ENCODE measurements around the gene WFIKKN1.

Gene WFIKKN1

DNA sequence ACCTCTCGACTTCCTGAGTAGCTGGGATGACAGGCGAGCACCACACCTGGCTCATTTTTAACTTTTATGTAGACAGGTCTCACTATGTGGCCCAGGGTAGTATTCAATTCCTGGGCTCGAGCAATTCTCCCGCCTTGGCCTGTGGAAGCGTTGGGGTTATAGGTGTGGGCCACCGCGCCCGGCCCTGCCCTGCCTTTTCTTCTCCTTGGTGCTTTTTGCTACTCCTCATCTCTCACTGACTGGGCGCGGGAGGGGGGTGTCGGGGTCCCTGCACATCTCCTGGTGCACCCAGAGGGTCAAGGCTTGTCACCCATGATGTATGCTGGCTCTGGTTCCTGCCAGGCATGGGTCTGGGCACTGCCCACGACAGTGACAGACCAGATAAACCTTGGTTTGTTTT, 13.8 kb downstream of the WFIKKN1 start:
- Histone ChIP-seq H2BK5ac (ENCODE audit: low read depth, low read length, poor library complexity) (no peak overlapping the region), H3K4me3 (ENCODE audit: low read depth, low read length) (no peak overlapping the region)

DNA sequence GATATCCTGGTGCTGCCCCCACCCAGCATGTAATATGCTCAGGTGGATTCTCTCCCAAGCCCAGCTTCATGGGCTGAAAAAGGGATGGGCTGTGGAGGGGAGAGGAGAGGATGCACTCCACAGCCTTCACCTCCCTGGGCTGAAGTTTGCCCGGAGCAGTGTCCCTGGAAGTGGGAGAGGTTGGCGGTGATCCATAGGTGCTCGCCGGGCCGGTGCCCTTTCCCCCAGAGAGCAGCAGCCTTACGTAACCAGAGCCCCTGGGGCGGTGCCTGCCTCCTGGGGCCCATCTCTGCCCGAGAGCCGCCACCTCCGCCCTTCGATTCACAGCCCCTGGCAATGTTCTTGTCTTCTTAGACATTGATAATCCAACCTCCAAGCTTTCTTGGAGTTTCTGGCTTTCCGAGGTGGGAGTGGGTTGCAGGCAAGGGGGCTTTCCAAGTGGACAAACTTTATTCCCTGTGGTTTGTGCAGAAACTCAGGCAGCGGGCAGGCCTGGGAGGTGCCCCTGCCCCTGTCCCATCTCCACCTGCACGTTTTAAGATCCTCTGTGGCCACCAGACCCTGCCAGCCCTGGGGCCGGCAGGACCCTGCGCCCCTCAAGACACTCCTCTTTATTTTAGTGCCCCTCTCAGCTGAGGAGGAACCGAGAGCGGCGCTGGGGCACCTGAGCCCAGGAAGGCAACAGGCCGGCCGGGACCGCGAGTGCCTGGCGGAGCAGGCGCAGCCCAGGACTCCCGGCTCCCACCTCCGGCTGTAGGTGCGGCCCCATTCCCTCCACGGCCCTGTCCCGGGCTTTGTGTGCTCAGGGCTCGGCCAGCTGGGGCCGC, 15.3 kb downstream of the WFIKKN1 start:
- no peak overlapping the region for H2BK12ac ChIP-seq (ENCODE audit: low read length)
- H3K4me1 ChIP-seq (ENCODE audit: control insufficient read depth in 1 of 2, insufficient read depth in 2 of 2, low read length in 2 of 2) = peaks cover 20 to 33% of the 10 kb centered on the region in 2 experiments
- no peak overlapping the region for H3K4me3 ChIP-seq (ENCODE audit: low read depth, low read length)
- no peak overlapping the region for H3K27ac ChIP-seq (ENCODE audit: low read depth, low read length)
- H4K12ac ChIP-seq (ENCODE audit: low read depth, low read length) = no peak overlapping the region
- no peak overlapping the region for H2AK5ac ChIP-seq (ENCODE audit: low read length)
- H4K91ac ChIP-seq (ENCODE audit: low read depth, low read length) = no peak overlapping the region
- no CpG with 5 or more reads among the region's 32 CpGs for WGBS (ENCODE audit: extremely low coverage, insufficient coverage, insufficient read length)
- H2BK5ac ChIP-seq (ENCODE audit: low read depth, low read length, poor library complexity) = no peak overlapping the region
- no peak overlapping the region for H4K8ac ChIP-seq (ENCODE audit: low read depth, low read length)
- peaks cover 21% of the 10 kb centered on the region for H3K79me1 ChIP-seq (ENCODE audit: low read length)
- peak; percentile 86 to 91 for DNase-seq
- H3K14ac ChIP-seq (ENCODE audit: low read length) = no peak overlapping the region
- H3K27me3 ChIP-seq (ENCODE audit: insufficient read depth, low read length) = no peaks in the 10 kb centered on the region
- no peak overlapping the region for H3K18ac ChIP-seq (ENCODE audit: low read length)
- H3K9me3 ChIP-seq (ENCODE audit: insufficient read depth, low read depth, low read length) = peaks cover 1% of the 10 kb centered on the region
- peaks cover 0 to 4% of the 10 kb centered on the region in 2 experiments for H3K36me3 ChIP-seq (ENCODE audit: control insufficient read depth in 1 of 2, insufficient read depth in 2 of 2, low read length in 2 of 2)
- H2BK120ac ChIP-seq (ENCODE audit: insufficient read depth, low read length, poor library complexity) = no peak overlapping the region
- H3K4ac ChIP-seq (ENCODE audit: low read depth, low read length) = no peak overlapping the region
- H3K23ac ChIP-seq (ENCODE audit: low read length) = no peak overlapping the region
- no peak overlapping the region for H2AFZ ChIP-seq (ENCODE audit: insufficient read depth, low read length, poor library complexity)
- no peak overlapping the region for H3K9ac ChIP-seq (ENCODE audit: low read length)
- H3K4me2 ChIP-seq (ENCODE audit: low read length) = no peak overlapping the region
- H3K79me2 ChIP-seq (ENCODE audit: control insufficient read depth, insufficient read depth, low read length, poor library complexity) = peaks cover 12% of the 10 kb centered on the region

More for the DNA sequence above, 13.8 kb downstream of the WFIKKN1 start:
- no peak overlapping the region for H3K9ac ChIP-seq (ENCODE audit: low read length)
- peaks cover 1% of the 10 kb centered on the region for H3K9me3 ChIP-seq (ENCODE audit: insufficient read depth, low read depth, low read length)
- H4K12ac ChIP-seq (ENCODE audit: low read depth, low read length) = no peak overlapping the region
- H3K4me1 ChIP-seq (ENCODE audit: control insufficient read depth in 1 of 2, insufficient read depth in 2 of 2, low read length in 2 of 2) = peaks cover 20 to 33% of the 10 kb centered on the region in 2 experiments
- H3K4ac ChIP-seq (ENCODE audit: low read depth, low read length) = no peak overlapping the region
- no peak overlapping the region for H2BK12ac ChIP-seq (ENCODE audit: low read length)
- no peak overlapping the region for H2AFZ ChIP-seq (ENCODE audit: insufficient read depth, low read length, poor library complexity)
- no peak for DNase-seq
- no peak overlapping the region for H3K14ac ChIP-seq (ENCODE audit: low read length)
- no peak overlapping the region for H2AK5ac ChIP-seq (ENCODE audit: low read length)
- no peak overlapping the region for H3K27ac ChIP-seq (ENCODE audit: low read depth, low read length)
- peaks cover 11% of the 10 kb centered on the region for H3K79me2 ChIP-seq (ENCODE audit: control insufficient read depth, insufficient read depth, low read length, poor library complexity)
- H4K8ac ChIP-seq (ENCODE audit: low read depth, low read length) = no peak overlapping the region
- H3K79me1 ChIP-seq (ENCODE audit: low read length) = peaks cover 19% of the 10 kb centered on the region
- no peaks in the 10 kb centered on the region for H3K27me3 ChIP-seq (ENCODE audit: insufficient read depth, low read length)
- no peak overlapping the region for H3K4me2 ChIP-seq (ENCODE audit: low read length)
- peaks cover 0 to 4% of the 10 kb centered on the region in 2 experiments for H3K36me3 ChIP-seq (ENCODE audit: control insufficient read depth in 1 of 2, insufficient read depth in 2 of 2, low read length in 2 of 2)
- no CpG with 5 or more reads among the region's 12 CpGs for WGBS (ENCODE audit: extremely low coverage, insufficient coverage, insufficient read length)
- no peak overlapping the region for H4K91ac ChIP-seq (ENCODE audit: low read depth, low read length)
- H3K23ac ChIP-seq (ENCODE audit: low read length) = no peak overlapping the region
- H2BK120ac ChIP-seq (ENCODE audit: insufficient read depth, low read length, poor library complexity) = no peak overlapping the region
- no peak overlapping the region for H3K18ac ChIP-seq (ENCODE audit: low read length)

DNA sequence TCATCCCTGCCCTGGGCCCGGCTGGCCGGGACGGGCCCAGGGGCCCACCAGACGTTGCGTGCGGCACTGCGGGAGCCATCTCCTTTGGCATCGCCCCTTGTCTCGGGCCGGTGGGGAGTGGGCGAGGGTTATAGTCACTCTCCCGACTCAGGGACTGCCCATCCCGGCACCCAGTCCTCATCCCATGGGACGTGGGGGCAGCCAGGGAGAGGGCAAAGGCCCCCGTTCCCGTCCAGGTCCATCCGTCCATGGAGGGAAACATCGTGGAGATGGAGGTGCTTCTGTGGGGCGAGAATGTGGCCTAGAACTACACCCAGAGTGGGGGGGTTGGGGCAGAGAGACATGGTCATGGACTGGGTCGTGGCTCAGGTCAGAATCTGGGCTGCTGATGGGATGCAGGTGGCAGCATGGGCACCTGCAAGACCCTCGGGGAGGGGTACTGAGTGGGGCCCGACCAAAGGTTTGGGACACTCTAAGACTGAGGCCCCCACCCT, 15.9 kb downstream of the WFIKKN1 start:
- H3K79me1 ChIP-seq (ENCODE audit: low read length) = peaks cover 17% of the 10 kb centered on the region
- no peak overlapping the region for H3K23ac ChIP-seq (ENCODE audit: low read length)
- H3K9ac ChIP-seq (ENCODE audit: low read length) = no peak overlapping the region
- H4K8ac ChIP-seq (ENCODE audit: low read depth, low read length) = no peak overlapping the region
- H3K36me3 ChIP-seq (ENCODE audit: control insufficient read depth in 1 of 2, insufficient read depth in 2 of 2, low read length in 2 of 2) = peaks cover 2 to 6% of the 10 kb centered on the region in 2 experiments
- no peak overlapping the region for H3K4ac ChIP-seq (ENCODE audit: low read depth, low read length)
- peaks cover 16 to 29% of the 10 kb centered on the region in 2 experiments for H3K4me1 ChIP-seq (ENCODE audit: control insufficient read depth in 1 of 2, insufficient read depth in 2 of 2, low read length in 2 of 2)
- H2AFZ ChIP-seq (ENCODE audit: insufficient read depth, low read length, poor library complexity) = no peak overlapping the region
- H3K18ac ChIP-seq (ENCODE audit: low read length) = no peak overlapping the region
- no CpG with 5 or more reads among the region's 22 CpGs for WGBS (ENCODE audit: extremely low coverage, insufficient coverage, insufficient read length)
- no peak overlapping the region for H3K4me3 ChIP-seq (ENCODE audit: low read depth, low read length)
- H2BK120ac ChIP-seq (ENCODE audit: insufficient read depth, low read length, poor library complexity) = no peak overlapping the region
- no peak overlapping the region for H3K4me2 ChIP-seq (ENCODE audit: low read length)
- DNase-seq = no peak
- no peak overlapping the region for H3K27ac ChIP-seq (ENCODE audit: low read depth, low read length)
- H4K91ac ChIP-seq (ENCODE audit: low read depth, low read length) = no peak overlapping the region
- H4K12ac ChIP-seq (ENCODE audit: low read depth, low read length) = no peak overlapping the region
- H2BK12ac ChIP-seq (ENCODE audit: low read length) = no peak overlapping the region
- H3K79me2 ChIP-seq (ENCODE audit: control insufficient read depth, insufficient read depth, low read length, poor library complexity) = peaks cover 9% of the 10 kb centered on the region
- H3K14ac ChIP-seq (ENCODE audit: low read length) = no peak overlapping the region
- H2BK5ac ChIP-seq (ENCODE audit: low read depth, low read length, poor library complexity) = no peak overlapping the region
- no peaks in the 10 kb centered on the region for H3K27me3 ChIP-seq (ENCODE audit: insufficient read depth, low read length)
- H2AK5ac ChIP-seq (ENCODE audit: low read length) = no peak overlapping the region
- peaks cover 1% of the 10 kb centered on the region for H3K9me3 ChIP-seq (ENCODE audit: insufficient read depth, low read depth, low read length)

- Histone ChIP-seq H2AK5ac (ENCODE audit: low read length) (no peak overlapping the region), H4K8ac (ENCODE audit: low read depth, low read length) (no peak overlapping the region), H3K18ac (ENCODE audit: low read length) (no peak overlapping the region), H3K4me3 (ENCODE audit: low read depth, low read length) (no peak overlapping the region), H3K79me2 (ENCODE audit: control insufficient read depth, insufficient read depth, low read length, poor library complexity) (peaks cover 7% of the 10 kb centered on the region), H3K14ac (ENCODE audit: low read length) (no peak overlapping the region), H3K79me1 (ENCODE audit: low read length) (peaks cover 13% of the 10 kb centered on the region), H3K23ac (ENCODE audit: low read length) (no peak overlapping the region), H3K4ac (ENCODE audit: low read depth, low read length) (no peak overlapping the region), H4K12ac (ENCODE audit: low read depth, low read length) (no peak overlapping the region), H3K4me2 (ENCODE audit: low read length) (no peak overlapping the region), H3K36me3 (ENCODE audit: control insufficient read depth in 1 of 2, insufficient read depth in 2 of 2, low read length in 2 of 2) (peaks cover 3 to 9% of the 10 kb centered on the region in 2 experiments), H3K9me3 (ENCODE audit: insufficient read depth, low read depth, low read length) (peaks cover 1% of the 10 kb centered on the region), H3K27me3 (ENCODE audit: insufficient read depth, low read length) (no peaks in the 10 kb centered on the region), H2BK120ac (ENCODE audit: insufficient read depth, low read length, poor library complexity) (no peak overlapping the region), H3K9ac (ENCODE audit: low read length) (no peak overlapping the region), H3K4me1 (ENCODE audit: control insufficient read depth in 1 of 2, insufficient read depth in 2 of 2, low read length in 2 of 2) (peaks cover 15 to 27% of the 10 kb centered on the region in 2 experiments), H3K27ac (ENCODE audit: low read depth, low read length) (no peak overlapping the region), H2BK5ac (ENCODE audit: low read depth, low read length, poor library complexity) (no peak overlapping the region), H4K91ac (ENCODE audit: low read depth, low read length) (no peak overlapping the region), H2AFZ (ENCODE audit: insufficient read depth, low read length, poor library complexity) (no peak overlapping the region), H2BK12ac (ENCODE audit: low read length) (no peak overlapping the region)
- no peak for DNase-seq
- WGBS (ENCODE audit: extremely low coverage, insufficient coverage, insufficient read length) = no CpG with 5 or more reads among the region's 25 CpGs
Measured at GRCh38 chr16:647173-647902, 16.6 kb downstream of the WFIKKN1 start.
